Liver (tissue), 9 donors: ENCODE measurements around the gene ELL2. TPM values are rescaled to one million over a fixed set of nuclear protein-coding genes. Genes with fewer than 3 reads are reported as not detected.

Experiments
- DNase-seq: peaks from one replicate; pipeline ENCODE4 v3.0.0-alpha.2; 2017; ENCODE audit warnings: low spot score
- H3K27ac ChIP-seq, 2 donors: one replicate each; pipeline ENCODE4 v1.7.0; 2013; ENCODE audit warnings: inconsistent platforms in 2 of 2, low read length in 2 of 2, control low read depth in 1 of 2, low read depth in 1 of 2, mild to moderate bottlenecking in 1 of 2
- H3K27me3 ChIP-seq, 4 donors: one replicate each; pipeline versions ENCODE4 v1.6.1 to v1.7.0; 2013; ENCODE audit warnings: low read length in 3 of 4, inconsistent platforms in 1 of 4, mild to moderate bottlenecking in 1 of 4, moderate library complexity in 1 of 4; ENCODE audit not compliant: control insufficient read depth in 4 of 4, insufficient read depth in 4 of 4
- H3K36me3 ChIP-seq, 4 donors: one replicate each; pipeline versions ENCODE4 v1.6.1 to v1.7.0; 2013; ENCODE audit warnings: low read length in 3 of 4, mild to moderate bottlenecking in 3 of 4, low read depth in 1 of 4, moderate library complexity in 1 of 4; ENCODE audit not compliant: control insufficient read depth in 4 of 4, insufficient read depth in 3 of 4
- H3K4me1 ChIP-seq, 4 donors: one replicate each; pipeline versions ENCODE4 v1.6.1 to v1.7.0; 2013; ENCODE audit warnings: low read length in 3 of 4, mild to moderate bottlenecking in 3 of 4, moderate library complexity in 1 of 4; ENCODE audit not compliant: control insufficient read depth in 4 of 4, insufficient read depth in 4 of 4
- H3K4me3 ChIP-seq, 3 donors: one replicate each; pipeline versions ENCODE4 v1.6.1 to v1.7.0; 2013; ENCODE audit warnings: low read length in 3 of 3, control low read depth in 1 of 3, low read depth in 1 of 3, mild to moderate bottlenecking in 1 of 3
- H3K9ac ChIP-seq, 2 donors: one replicate each; pipeline ENCODE4 v1.7.0; 2013; ENCODE audit warnings: low read length in 2 of 2, mild to moderate bottlenecking in 2 of 2, moderate library complexity in 2 of 2, control low read depth in 1 of 2, low read depth in 1 of 2
- H3K9me3 ChIP-seq, 4 donors: one replicate each; pipeline versions ENCODE4 v1.6.1 to v1.7.0; 2013; ENCODE audit warnings: low read length in 3 of 4; ENCODE audit not compliant: control insufficient read depth in 4 of 4
- ATF3 ChIP-seq: IDR thresholded peaks from 2 replicates; pipeline ENCODE4 v1.6.1; 2016; ENCODE audit warnings: antibody characterized with exemption
- FOXA2 ChIP-seq: IDR thresholded peaks from 2 replicates; pipeline ENCODE4 v1.6.1; 2016; ENCODE audit warnings: antibody characterized with exemption
- GABPA ChIP-seq, 2 donors: IDR thresholded peaks in 1 of 2; conservative IDR thresholded peaks in 1 of 2; 2 replicates each; pipeline ENCODE4 v1.6.1; 2016; ENCODE audit warnings: antibody characterized with exemption in 2 of 2, mild to moderate bottlenecking in 1 of 2, moderate library complexity in 1 of 2
- HNF4A ChIP-seq, 2 donors: conservative IDR thresholded peaks; 2 replicates each; pipeline ENCODE4 v1.6.1; 2016; ENCODE audit warnings: antibody characterized with exemption in 2 of 2, mild to moderate bottlenecking in 2 of 2
- HNF4G ChIP-seq: IDR thresholded peaks from 2 replicates; pipeline ENCODE4 v1.6.1; 2016; ENCODE audit warnings: antibody characterized with exemption
- JUND ChIP-seq, 2 donors: IDR thresholded peaks; 2 replicates each; pipeline ENCODE4 v1.6.1; 2016; ENCODE audit warnings: antibody characterized with exemption in 2 of 2
- MAX ChIP-seq: IDR thresholded peaks from 2 replicates; pipeline ENCODE4 v1.6.1; 2016; ENCODE audit warnings: antibody characterized with exemption
- NR2F2 ChIP-seq: IDR thresholded peaks from 2 replicates; pipeline ENCODE4 v1.6.1; 2016; ENCODE audit warnings: antibody characterized with exemption
- RAD21 ChIP-seq, 2 donors: IDR thresholded peaks; 2 replicates each; pipeline ENCODE4 v1.6.1; 2016; ENCODE audit warnings: antibody characterized with exemption in 2 of 2, mild to moderate bottlenecking in 2 of 2
- REST ChIP-seq: IDR thresholded peaks from 2 replicates; pipeline ENCODE4 v1.6.1; 2016; ENCODE audit warnings: antibody characterized with exemption, mild to moderate bottlenecking
- RXRA ChIP-seq, 2 donors: IDR thresholded peaks; 2 replicates each; pipeline ENCODE4 v1.6.1; 2017 to 2018; ENCODE audit warnings: antibody characterized with exemption in 2 of 2, mild to moderate bottlenecking in 1 of 2
- SP1 ChIP-seq: IDR thresholded peaks from 2 replicates; pipeline ENCODE4 v1.6.1; 2018; ENCODE audit warnings: antibody characterized with exemption, mild to moderate bottlenecking
- TAF1 ChIP-seq: conservative IDR thresholded peaks from 2 replicates; pipeline ENCODE4 v1.6.1; 2016; ENCODE audit warnings: antibody characterized with exemption, mild to moderate bottlenecking
- YY1 ChIP-seq: IDR thresholded peaks from 2 replicates; pipeline ENCODE4 v1.6.1; 2016; ENCODE audit warnings: antibody characterized with exemption, mild to moderate bottlenecking
- WGBS: extraction: QIAGEN DNeasy Blood & Tissue Kit; methylation state at CpG from one replicate; pipeline ENCODE4 v1.1.7; 2013; 5-methylcytosine and 5-hydroxymethylcytosine counted together
- polyA plus RNA-seq, 2 donors: library from polyadenylated mRNA; stranded (reverse) in 1 of 2; unstranded in 1 of 2; fragments of 200-250 nt in 1 of 2; fragments of >200 nt in 1 of 2; fragmentation: Nextera tagmentation in 1 of 2; extraction: Ambion mirVana in 1 of 2; gene quantifications; one replicate each; pipeline versions ENCODE4 v1.2.1 to v1.2.3, GENCODE V29; 2013 to 2015
- total RNA-seq, 2 donors: library from RNA; depleted of rRNA; stranded (reverse); fragments of >200 nt; gene quantifications; one replicate each; pipeline ENCODE4 v1.2.3, GENCODE V29; 2014
- TF ChIP-seq, protein P1 (sequence below): fragments of 150-350 bp; IDR thresholded peaks from 2 replicates; pipeline ENCODE4 v1.5.1; 2017; ENCODE audit warnings: improper control_type of control experiment, low read depth, low read length; ENCODE audit not compliant: missing input control
- donor health status: healthy.
- donor health status: healthy.
- donor health status: healthy.
- donor health status: healthy.
- donor health status: healthy.

Gene ELL2
- total and polyA plus RNA-seq, 4 donors: 21.0 to 64.5 (median 45.9) TPM

DNA sequence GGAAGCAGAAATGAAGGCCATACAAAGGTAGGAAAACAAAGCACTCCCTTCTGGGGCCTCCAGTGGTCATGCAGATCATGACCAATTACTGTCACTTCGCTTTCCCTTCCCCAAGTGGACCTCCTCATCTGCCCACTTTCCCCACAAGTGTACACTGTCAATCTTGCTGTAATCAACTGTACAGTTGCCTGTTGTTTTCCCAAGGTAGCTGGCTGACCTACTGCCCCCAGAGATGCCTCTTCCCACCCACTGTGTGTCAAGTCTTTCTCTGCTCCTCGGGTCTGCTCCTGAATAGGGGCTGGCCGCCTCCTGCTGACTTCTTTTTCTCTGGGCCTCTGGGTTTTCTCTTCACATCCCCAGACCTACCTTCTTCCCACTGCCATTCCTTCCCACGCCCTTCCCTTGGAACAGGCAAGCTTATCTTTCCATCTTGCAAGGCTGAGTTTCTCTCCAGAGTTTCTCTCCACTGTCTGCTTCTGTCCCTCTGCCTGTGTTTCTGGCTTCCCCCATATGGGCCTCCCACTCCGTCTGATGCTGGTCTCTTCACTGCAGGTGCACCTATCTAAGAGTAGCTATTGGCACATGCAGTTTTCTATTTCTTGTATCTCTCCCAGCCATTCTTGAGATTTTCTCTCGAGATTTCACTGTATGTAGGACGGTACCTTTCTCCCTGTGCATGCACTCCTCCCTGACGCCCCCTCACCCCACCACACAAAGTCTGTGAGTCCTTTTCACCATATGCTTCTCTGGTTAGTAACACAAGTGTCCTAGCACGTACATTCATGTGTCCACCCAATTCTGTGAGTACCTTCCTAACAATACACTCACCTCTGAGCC is 2.4 kb downstream of the ELL2 start:
- Histone ChIP-seq H3K27ac (peak overlapping the region; percentile 98 to 99), H3K27me3 (no peaks in the 10 kb centered on the region), H3K9me3 (no peaks in the 10 kb centered on the region), H3K36me3 (peaks cover 0 to 4% (median under 1%) of the 10 kb centered on the region in 4 donors), H3K9ac (peak overlapping the region; percentile 93 to 97), H3K4me1 (peaks cover 0 to 43% (median 22%) of the 10 kb centered on the region in 4 donors), H3K4me3 (peak overlapping the region; percentile 89 to 94 (median 93))
- TF ChIP-seq HNF4A (conservative IDR thresholded peaks at IDR 0.05) (peak in 1 of 2 donors; percentile 8), HNF4G (no peak), MAX (no peak), RXRA (IDR thresholded peaks at IDR 0.05) (no peak), SP1 (no peak), ATF3 (no peak), NR2F2 (no peak)
- TF ChIP-seq, protein P1, sequence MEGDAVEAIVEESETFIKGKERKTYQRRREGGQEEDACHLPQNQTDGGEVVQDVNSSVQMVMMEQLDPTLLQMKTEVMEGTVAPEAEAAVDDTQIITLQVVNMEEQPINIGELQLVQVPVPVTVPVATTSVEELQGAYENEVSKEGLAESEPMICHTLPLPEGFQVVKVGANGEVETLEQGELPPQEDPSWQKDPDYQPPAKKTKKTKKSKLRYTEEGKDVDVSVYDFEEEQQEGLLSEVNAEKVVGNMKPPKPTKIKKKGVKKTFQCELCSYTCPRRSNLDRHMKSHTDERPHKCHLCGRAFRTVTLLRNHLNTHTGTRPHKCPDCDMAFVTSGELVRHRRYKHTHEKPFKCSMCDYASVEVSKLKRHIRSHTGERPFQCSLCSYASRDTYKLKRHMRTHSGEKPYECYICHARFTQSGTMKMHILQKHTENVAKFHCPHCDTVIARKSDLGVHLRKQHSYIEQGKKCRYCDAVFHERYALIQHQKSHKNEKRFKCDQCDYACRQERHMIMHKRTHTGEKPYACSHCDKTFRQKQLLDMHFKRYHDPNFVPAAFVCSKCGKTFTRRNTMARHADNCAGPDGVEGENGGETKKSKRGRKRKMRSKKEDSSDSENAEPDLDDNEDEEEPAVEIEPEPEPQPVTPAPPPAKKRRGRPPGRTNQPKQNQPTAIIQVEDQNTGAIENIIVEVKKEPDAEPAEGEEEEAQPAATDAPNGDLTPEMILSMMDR: no peak
- peak; percentile 53 for DNase-seq
- 41% methylated on average over 9 of the region's 9 CpGs for WGBS

- H3K4me3 ChIP-seq: peak overlapping the region; percentile 89 to 94 (median 93)
- no peaks in the 10 kb centered on the region for H3K27me3 ChIP-seq
- H3K9me3 ChIP-seq: no peaks in the 10 kb centered on the region
- H3K27ac ChIP-seq: peak overlapping the region; percentile 98 to 99
- peaks cover 0 to 6% (median under 1%) of the 10 kb centered on the region in 4 donors for H3K36me3 ChIP-seq
- H3K9ac ChIP-seq: peak overlapping the region in 1 of 2 donors; percentile 97
- peaks cover 2 to 49% (median 22%) of the 10 kb centered on the region in 4 donors for H3K4me1 ChIP-seq
- 45% methylated on average over 3 of the region's 3 CpGs for WGBS
- DNase-seq: peak; percentile 61
- TF ChIP-seq GABPA (IDR thresholded peaks at IDR 0.05 in 1 of 2, conservative IDR thresholded peaks at IDR 0.05 in 1 of 2): no peak
- TF ChIP-seq FOXA2: no peak
- peak; percentile 34 for TF ChIP-seq REST
- TF ChIP-seq TAF1: peak; percentile 73
- peak; percentile 50 for TF ChIP-seq YY1
- TF ChIP-seq RAD21 (IDR thresholded peaks at IDR 0.05): peak; percentile 13 to 19
- peak; percentile 5 for TF ChIP-seq SP1
- peak in 1 of 2 donors; percentile 5 for TF ChIP-seq HNF4A (conservative IDR thresholded peaks at IDR 0.05)
- peak in 1 of 2 donors; percentile 23 for TF ChIP-seq RXRA (IDR thresholded peaks at IDR 0.05)
- TF ChIP-seq JUND (IDR thresholded peaks at IDR 0.05): peak in 1 of 2 donors; percentile 25
Observed at GRCh38 chr5:95958310-95959014, 3.2 kb downstream of the ELL2 start.
